ENCODE measurements around the gene TSTD1. TPM values are rescaled to one million over a fixed set of nuclear protein-coding genes. Genes with fewer than 3 reads are reported as not detected.
"Not testable (repeated sequence)": the region's sequence is repeated elsewhere in the genome, so short reads cannot be mapped to it uniquely, and the experiment has no call there.

TSTD1 gene
- polyA plus RNA-seq, 3 donors: 49.4 to 76.5 (median 63.5) TPM

GRCh38 chr1:161048949-161049722 is 10.4 kb upstream of the TSTD1 start:
- no peak for DNase-seq (ENCODE audit: extremely low read depth in 1 of 11, low read depth in 9 of 11, low spot score in 4 of 11)

DNA sequence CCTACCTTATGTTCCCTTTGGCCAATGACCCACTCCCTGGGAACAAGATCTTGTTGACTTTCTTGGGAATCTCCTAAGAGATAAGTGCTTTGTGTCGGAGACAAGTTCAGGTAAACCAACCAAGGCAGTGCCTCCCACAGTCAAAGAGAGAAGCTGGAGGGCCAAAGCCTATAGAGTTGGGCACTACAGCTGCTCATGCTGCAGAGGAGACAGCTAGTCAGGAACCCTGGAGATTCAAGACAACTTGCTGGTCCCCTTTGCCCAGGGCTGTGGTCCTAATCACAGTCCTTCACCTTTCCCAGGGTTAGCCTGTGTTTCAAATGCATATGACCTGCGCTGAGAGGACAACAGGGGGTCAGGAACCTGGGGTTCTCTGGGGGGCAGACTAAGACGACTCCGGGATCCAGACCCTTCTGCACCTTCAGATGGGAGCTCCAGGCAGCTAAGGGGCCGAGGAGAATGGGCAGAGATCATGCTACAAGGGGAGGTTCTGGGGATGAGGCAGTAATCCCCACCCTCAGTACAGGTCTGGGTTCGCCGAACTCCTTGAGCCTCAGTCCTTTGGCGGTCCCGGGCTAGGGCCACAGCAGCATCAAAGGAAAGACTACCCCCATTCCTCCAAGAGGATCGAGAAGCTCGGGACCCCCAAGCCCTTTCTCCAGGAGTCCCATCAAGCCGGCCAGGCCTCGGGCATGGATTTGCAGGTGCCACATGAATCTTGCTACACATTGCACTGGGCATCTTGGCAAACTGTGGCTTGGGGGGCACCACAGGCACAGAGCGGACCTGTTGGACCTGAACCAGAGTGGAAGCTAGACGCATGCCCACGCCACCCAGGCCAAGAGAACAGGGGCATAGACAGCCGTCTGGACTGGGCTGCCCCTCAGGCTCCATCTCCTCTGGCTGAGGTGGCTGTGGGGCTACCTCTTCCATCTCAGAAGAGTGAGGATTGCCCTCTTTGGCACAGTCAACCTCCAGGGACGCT is 9.0 kb upstream of the TSTD1 start:
- DNase-seq (ENCODE audit: extremely low read depth in 1 of 11, low read depth in 9 of 11, low spot score in 4 of 11): no peak

DNA sequence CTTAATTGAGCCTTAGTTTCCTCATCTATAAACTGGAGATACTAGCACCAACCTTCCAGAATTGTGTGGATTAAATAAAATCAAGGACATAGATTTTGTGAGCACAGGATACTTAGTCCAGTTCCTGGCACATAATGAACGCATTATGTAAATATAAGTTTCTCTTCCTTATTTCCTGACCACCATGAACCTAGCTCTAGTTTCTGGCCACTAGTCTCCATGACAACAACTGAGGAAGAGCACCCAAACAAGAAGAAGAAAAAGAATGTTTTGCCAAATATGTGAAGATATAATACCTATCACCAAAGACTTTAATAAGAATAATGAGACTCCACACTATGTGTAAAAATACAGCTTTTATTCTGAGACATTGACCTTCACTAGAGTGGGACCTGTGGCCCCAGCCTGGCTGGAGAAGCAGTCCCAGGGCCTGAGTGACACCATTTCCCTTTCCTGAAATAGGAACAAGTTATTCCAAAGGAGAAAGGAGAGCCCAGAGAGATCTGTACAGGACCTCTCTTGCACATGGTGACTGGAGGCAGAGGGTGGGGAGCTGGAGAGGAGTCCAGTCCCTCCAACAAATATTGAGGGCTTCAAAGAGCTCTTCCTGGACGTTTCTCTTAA is 8.0 kb upstream of the TSTD1 start:
- no peak for DNase-seq (ENCODE audit: extremely low read depth in 1 of 11, low read depth in 9 of 11, low spot score in 4 of 11)

- DNase-seq (ENCODE audit: extremely low read depth in 1 of 11, low read depth in 9 of 11, low spot score in 4 of 11): peak; percentile 88 to 99 (median 95)
Observed at GRCh38 chr1:161045736-161046604, 7.2 kb upstream of the TSTD1 start, which contains the start of gene USF1. Gene USF1 (minus strand): TSS chr1:161045977. CDS start chr1:161043275, 2,702 bp downstream.

- peak in 7 of 11 donors; percentile 51 to 59 (median 54) for DNase-seq (ENCODE audit: extremely low read depth in 1 of 11, low read depth in 9 of 11, low spot score in 4 of 11)
Observed at GRCh38 chr1:161044908-161045735, 6.4 kb upstream of the TSTD1 start.

- no peak for DNase-seq (ENCODE audit: extremely low read depth in 1 of 11, low read depth in 9 of 11, low spot score in 4 of 11)
Observed at GRCh38 chr1:161044535-161044907, 5.8 kb upstream of the TSTD1 start.

DNA sequence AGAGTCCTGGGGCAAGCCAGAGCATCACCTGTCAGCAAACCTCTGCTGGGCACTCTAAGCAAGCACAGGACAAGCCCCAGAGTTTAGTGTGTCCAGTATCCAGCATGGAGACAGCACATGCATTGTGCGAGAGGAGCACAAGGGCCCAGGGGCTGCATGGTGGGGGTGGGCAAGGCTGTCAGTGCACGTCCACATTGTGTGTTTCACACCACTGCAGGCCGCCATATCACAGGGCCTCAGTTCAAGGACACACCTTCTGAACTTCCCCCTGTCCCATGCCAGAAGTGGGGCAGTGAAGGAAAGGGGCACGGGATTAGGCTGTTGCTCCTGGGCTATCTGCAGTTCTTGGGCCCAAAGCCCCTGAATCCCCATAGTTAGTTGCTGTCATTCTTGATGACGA is 782 bp upstream of the TSTD1 start:
- DNase-seq (ENCODE audit: extremely low read depth in 1 of 11, low read depth in 9 of 11, low spot score in 4 of 11): no peak

- DNase-seq (ENCODE audit: extremely low read depth in 1 of 11, low read depth in 9 of 11, low spot score in 4 of 11): no peak
Observed at GRCh38 chr1:161039154-161039545, 386 bp upstream of the TSTD1 start.

DNA sequence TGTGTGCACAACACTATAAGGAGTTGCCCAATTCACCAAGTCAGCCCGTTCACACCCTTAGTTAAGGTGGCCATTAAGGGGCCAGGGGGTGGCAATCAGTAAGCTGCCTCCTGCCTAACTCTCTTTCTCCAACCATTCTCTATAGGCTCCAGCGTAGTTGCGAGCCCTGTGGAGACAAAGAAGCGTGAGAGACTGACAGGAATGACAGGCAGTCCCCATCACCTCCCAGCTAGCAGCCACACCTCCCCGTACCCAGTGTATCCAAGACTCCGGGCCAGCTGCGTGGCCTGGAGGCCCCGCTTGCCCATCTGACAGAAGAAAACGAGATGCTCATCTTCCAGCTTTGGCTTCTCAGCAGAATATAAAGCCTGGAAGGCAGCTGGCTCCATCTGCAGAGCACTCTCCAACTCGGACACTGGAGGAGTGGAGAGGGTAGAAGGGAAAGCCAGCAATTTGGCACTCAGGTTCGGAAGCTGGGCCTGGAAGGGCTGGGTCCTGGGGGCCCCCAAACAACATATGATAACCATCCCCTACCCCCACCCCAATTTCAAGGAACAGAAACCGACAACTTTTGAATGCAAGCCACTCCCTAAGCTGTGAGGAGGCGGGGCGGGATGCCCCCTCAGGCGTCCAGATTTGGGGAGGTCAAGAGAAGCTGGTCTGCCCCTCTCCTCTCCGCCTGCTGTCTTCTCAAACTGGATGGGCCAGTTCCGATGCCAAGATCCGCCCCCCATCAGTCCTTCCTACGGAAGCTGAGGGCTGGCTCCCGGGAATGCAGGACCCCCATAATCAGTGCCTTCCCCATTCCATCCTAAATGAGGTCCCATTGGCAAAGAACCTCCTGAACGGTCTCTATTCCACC is 872 bp downstream of the TSTD1 start:
- no peak for DNase-seq (ENCODE audit: extremely low read depth in 1 of 11, low read depth in 9 of 11, low spot score in 4 of 11)

DNA sequence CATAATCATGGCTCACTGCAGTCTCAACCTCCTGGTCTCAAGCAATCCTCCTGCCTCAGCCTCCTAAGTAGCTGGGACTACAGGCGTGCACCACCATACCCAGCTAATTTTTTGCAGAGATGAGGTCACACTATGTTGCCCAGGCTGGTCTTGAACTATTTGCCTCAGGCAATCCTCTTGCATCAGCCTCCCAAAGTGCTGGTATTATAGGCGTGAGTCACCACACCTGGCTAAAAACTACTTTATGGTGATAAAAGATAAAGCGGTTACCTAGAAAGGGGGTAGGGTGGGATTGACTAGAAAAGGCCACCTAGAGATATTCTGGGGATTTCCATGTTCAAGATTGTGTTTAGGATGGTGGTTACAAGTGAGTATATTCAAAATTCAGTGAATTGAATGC is 5.0 kb downstream of the TSTD1 start:
- DNase-seq (ENCODE audit: extremely low read depth in 1 of 11, low read depth in 9 of 11, low spot score in 4 of 11): no peak

- no peak for DNase-seq (ENCODE audit: extremely low read depth in 1 of 11, low read depth in 9 of 11, low spot score in 4 of 11)
Observed at GRCh38 chr1:161032409-161032808, 6.4 kb downstream of the TSTD1 start.

DNA sequence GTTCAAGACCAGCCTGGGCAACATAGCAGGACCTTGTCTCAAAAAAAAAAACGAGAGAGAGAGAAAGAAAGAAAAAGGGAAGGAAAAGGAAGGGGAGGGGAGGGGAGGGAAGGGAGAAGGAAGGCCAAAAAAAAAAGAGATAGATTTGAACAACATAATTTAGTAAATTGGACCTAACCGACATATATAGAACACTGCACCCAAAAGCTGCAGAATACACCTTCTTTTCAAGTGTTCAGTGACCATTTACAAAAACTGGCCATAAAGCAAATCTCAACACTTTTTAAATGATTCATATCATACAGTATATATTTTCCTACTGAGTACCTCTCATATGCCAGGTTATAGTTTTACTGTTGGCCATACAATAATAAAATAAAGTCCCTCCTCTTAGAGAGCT is 6.9 kb downstream of the TSTD1 start:
- DNase-seq (ENCODE audit: extremely low read depth in 1 of 11, low read depth in 9 of 11, low spot score in 4 of 11): no peak

DNA sequence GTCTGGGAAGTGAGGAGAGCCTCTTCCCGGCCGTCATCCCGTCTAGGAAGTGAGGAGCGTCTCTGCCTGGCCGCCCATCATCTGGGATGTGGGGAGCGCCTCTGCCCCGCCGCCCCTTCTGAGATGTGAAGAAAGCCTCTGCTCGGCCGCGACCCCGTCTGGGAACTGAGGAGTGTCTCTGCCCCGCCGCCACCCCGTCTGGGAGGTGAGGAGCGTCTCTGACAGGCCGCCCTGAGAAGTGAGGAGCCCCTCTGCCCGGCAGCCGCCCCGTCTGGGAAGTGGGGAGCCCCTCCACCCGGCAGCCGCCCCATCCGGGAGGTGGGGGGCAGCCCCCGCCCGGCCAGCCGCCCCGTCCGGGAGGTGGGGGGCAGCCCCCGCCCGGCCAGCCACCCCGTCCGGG is 9.3 kb downstream of the TSTD1 start:
- DNase-seq (ENCODE audit: extremely low read depth in 1 of 11, low read depth in 9 of 11, low spot score in 4 of 11): not testable (repeated sequence)

- not testable (repeated sequence) for DNase-seq (ENCODE audit: extremely low read depth in 1 of 11, low read depth in 9 of 11, low spot score in 4 of 11)
Observed at GRCh38 chr1:161026954-161027353, 11.8 kb downstream of the TSTD1 start.

DNA sequence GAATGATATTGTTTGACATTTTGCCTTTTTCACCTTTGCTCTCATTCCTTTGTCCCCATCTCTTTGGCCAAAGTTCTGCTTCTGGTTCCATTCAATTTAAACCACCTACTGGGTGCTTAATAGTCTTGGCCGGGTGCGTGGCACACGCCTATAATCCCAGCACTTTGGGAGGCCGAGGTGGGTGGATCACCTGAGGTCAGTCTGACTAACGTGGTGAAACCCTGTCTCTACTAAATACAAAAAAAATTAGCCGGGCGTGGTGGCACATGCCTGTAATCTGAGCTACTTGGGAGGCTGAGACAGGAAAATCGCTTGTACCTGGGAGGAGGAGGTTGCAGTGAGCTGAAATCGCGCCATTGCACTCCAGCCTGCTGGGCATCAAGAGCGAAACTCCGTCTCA is 16.3 kb downstream of the TSTD1 start:
- DNase-seq (ENCODE audit: extremely low read depth in 1 of 11, low read depth in 9 of 11, low spot score in 4 of 11): not testable (repeated sequence)

- no peak for DNase-seq (ENCODE audit: extremely low read depth in 1 of 11, low read depth in 9 of 11, low spot score in 4 of 11)
Observed at GRCh38 chr1:161021970-161022353, 16.8 kb downstream of the TSTD1 start.
